PC-9 (cell line): Measurements from ENCODE around the gene ARHGAP45.

ENCODE experiments used
- EZH2 ChIP-seq: fragments of 200-600 bp; sonication (generic); IDR thresholded peaks from 2 replicates; pipeline ENCODE4 v1.8.0; 2017; ENCODE audit warnings: antibody characterized with exemption, low read depth
- TF ChIP-seq, protein P1 (sequence below): fragments of 200-600 bp; sonication (generic); conservative IDR thresholded peaks from 2 replicates; pipeline ENCODE4 v1.6.1; 2017; ENCODE audit warnings: mixed run types, antibody characterized with exemption, mild to moderate bottlenecking, moderate library complexity

DNA sequence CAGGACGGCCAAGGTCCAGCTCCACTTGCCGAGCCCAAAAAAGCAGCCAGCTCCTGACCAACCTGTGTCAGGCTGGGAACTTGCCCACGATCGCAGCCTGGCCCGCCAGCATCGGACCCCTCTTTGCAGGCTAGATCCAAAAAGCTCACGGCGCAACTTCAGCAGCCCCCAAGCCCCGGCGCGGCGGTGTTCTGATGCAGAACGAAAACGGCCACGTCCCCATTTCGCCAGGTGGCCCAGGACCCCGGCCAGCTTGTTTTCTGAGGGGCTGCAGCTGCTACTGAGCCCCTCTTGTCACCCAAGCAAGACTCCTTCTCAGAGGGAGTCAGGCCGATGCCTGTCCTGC is 47.4 kb upstream of the ARHGAP45 start:
- TF ChIP-seq, protein P1, sequence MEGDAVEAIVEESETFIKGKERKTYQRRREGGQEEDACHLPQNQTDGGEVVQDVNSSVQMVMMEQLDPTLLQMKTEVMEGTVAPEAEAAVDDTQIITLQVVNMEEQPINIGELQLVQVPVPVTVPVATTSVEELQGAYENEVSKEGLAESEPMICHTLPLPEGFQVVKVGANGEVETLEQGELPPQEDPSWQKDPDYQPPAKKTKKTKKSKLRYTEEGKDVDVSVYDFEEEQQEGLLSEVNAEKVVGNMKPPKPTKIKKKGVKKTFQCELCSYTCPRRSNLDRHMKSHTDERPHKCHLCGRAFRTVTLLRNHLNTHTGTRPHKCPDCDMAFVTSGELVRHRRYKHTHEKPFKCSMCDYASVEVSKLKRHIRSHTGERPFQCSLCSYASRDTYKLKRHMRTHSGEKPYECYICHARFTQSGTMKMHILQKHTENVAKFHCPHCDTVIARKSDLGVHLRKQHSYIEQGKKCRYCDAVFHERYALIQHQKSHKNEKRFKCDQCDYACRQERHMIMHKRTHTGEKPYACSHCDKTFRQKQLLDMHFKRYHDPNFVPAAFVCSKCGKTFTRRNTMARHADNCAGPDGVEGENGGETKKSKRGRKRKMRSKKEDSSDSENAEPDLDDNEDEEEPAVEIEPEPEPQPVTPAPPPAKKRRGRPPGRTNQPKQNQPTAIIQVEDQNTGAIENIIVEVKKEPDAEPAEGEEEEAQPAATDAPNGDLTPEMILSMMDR, result no peak
- TF ChIP-seq EZH2, result no peak
